Measurements from ENCODE around the gene MED31.

MED31 gene

DNA sequence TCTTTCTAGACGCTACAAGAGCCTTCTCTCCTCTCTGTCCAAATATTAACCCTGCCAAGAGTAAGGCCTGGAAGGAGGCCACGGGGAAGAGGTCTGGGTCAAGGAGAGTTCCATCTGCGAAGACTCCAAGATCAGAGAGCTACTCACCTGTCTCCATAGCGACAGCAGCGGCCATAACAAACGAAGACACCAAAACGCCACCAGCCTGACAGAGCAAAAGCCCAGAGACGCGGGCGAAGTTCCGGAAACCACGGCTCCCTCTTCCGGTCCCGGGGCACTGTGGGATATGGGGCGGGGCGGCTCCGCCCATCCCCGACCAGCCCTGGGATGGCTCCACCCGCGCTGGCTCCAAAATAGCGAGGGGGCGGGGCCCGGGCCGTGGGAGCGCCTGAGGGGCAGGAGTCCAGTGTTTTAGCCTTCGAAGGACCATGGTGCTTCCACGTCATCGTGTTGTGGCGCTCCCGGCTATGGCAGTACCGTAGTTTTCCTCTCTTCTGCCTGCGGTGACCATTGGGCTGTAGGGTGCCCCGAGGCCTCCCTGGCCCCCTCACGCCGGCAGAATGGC is at the start of gene MED31, which contains the start of gene C17orf100:
MED31 (minus strand) TSS at position 252 of the 565 bp plus-strand sequence; CDS start at position 175, 77 bp downstream.
C17orf100 (plus strand) TSS at position 409 of the 565 bp plus-strand sequence; CDS start at position 561, 152 bp downstream.
- no peak for TF ChIP-seq GATA2 (IDR thresholded peaks at IDR 0.05; ENCODE audit: low read depth, low read length)
- TF ChIP-seq GATA3 (IDR thresholded peaks at IDR 0.05; ENCODE audit: low read depth, low read length), result no peak

DNA sequence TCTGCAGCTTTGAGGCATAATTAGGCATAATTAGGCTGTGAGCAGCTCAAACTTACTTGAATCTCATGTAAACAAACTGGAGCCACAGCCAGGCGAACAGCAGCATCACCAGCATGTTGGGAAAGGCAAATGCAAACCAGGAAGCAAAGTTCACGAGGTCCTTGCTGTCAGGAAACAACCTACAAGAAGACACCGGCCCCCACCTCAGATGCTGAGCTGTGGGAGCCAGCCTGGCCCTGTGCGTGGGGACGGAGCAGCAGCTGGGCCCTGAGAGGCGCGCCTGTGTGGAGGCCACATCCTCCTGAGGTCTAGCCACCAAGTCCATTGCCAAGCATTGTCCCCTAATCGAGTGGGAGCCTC is 49.5 kb upstream of the MED31 start:
- TF ChIP-seq GATA3 (IDR thresholded peaks at IDR 0.05; ENCODE audit: low read depth, low read length) (no peak), GATA2 (IDR thresholded peaks at IDR 0.05; ENCODE audit: low read depth, low read length) (no peak)

GRCh38 chr17:6699997-6700947 is 48.9 kb upstream of the MED31 start:
- TF ChIP-seq GATA2 (IDR thresholded peaks at IDR 0.05; ENCODE audit: low read depth, low read length) (no peak), GATA3 (IDR thresholded peaks at IDR 0.05; ENCODE audit: low read depth, low read length) (no peak)

- TF ChIP-seq GATA3 (IDR thresholded peaks at IDR 0.05; ENCODE audit: low read depth, low read length) (no peak), GATA2 (IDR thresholded peaks at IDR 0.05; ENCODE audit: low read depth, low read length) (no peak)
Observed at GRCh38 chr17:6698004-6698403, 46.6 kb upstream of the MED31 start.

DNA sequence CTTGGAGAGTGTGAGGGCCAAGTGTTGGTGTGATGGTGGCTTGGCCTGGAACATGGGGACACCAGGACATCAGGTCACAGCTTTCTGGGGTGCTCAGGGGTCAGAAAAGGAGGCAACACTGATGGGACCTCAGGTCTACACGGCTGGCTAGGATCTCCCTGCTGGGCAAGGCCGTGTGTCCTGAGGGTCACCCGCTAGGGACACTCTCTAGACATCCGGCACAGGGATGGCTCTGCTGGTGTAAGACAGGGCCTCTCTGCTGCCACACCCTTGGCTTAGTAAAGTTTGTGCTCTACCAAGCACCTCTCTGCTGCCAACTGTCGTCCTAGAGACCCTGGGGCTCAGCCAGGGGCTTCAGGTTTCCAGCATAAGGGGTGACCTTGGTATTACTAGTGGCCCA is 45.5 kb upstream of the MED31 start:
- TF ChIP-seq GATA3 (IDR thresholded peaks at IDR 0.05; ENCODE audit: low read depth, low read length) (no peak), GATA2 (IDR thresholded peaks at IDR 0.05; ENCODE audit: low read depth, low read length) (no peak)

- TF ChIP-seq GATA3 (IDR thresholded peaks at IDR 0.05; ENCODE audit: low read depth, low read length), result no peak
- no peak for TF ChIP-seq GATA2 (IDR thresholded peaks at IDR 0.05; ENCODE audit: low read depth, low read length)
Observed at GRCh38 chr17:6695565-6695964, 44.2 kb upstream of the MED31 start.

DNA sequence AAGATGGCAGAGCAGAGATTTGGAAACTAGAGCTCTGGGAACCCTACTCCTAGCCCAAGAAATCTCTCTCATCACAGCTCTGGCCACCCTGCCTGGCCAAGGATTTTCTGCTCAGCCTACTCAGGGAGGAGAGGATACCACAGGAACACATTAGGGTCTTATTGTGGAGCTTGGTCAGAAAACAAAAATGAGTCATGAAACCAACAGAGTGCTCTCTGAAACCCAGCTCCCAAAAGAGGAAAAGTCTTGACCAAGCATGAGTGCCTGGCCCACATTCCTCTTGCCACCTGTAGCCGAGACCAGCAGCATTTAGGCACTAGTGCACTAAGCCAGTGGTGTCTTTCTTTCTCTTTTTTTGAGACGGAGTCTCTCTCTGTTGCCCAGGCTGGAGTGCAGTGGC is 43.6 kb upstream of the MED31 start:
- TF ChIP-seq GATA2 (IDR thresholded peaks at IDR 0.05; ENCODE audit: low read depth, low read length) (no peak), GATA3 (IDR thresholded peaks at IDR 0.05; ENCODE audit: low read depth, low read length) (no peak)

DNA sequence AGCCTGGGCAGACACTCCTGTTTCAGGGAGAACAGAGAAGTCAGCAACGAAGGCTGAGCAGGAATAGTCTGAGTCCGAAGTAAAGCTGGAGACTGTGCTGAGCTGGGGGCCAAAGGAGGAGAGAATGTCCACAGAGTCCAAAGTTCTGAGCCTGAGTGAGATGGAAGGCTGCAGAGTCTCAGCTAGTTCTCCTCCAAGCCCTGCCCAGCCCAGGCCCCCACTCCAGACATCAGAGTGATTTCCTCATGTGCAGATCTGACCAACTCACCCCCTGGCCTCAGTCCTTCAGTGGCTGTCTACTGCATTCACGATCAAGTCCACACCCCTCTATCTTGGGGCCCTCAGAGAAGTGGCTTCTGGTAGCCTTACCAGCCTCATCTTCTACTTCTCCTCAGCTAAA is 40.1 kb upstream of the MED31 start:
- no peak for TF ChIP-seq GATA3 (IDR thresholded peaks at IDR 0.05; ENCODE audit: low read depth, low read length)
- no peak for TF ChIP-seq GATA2 (IDR thresholded peaks at IDR 0.05; ENCODE audit: low read depth, low read length)

DNA sequence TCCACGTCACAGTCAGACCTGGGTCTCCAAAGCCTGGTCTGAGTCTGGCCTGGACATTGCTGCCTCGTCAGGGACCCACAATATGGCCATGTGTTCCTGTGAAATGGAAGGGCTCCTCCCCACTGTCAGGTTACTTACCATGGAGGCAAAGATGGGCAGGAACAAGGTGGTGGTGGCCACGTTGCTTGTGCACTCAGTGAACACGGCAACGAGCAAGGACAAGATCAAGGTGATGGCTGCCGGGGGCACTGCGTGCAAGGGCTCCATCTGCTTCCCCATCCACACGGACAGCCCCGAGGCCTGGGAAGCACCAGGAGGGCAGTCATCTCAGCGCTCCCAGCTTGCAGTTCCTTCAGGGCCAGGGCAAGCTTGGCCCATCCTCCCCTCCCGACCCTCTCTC is 39.2 kb upstream of the MED31 start:
- TF ChIP-seq GATA3 (IDR thresholded peaks at IDR 0.05; ENCODE audit: low read depth, low read length), result no peak
- TF ChIP-seq GATA2 (IDR thresholded peaks at IDR 0.05; ENCODE audit: low read depth, low read length), result no peak

DNA sequence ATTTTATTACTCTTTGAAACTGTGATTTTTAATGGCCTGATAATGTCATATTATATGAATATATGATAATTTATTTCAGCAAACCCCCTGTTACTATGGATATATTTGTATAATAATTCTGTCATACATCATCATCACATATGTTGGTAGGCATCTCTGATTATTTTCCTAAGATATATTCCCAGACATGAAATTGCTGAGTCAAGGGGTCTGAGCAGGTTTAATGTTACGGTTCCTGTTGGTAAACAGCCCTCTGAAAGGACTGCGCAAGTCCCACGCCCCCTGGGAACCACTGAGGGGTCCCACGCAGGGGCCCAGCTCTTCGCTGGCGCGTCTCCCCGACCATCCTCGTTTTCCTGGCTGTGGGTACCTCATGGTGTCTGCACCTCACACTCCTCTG is 37.5 kb upstream of the MED31 start:
- no peak for TF ChIP-seq GATA3 (IDR thresholded peaks at IDR 0.05; ENCODE audit: low read depth, low read length)
- TF ChIP-seq GATA2 (IDR thresholded peaks at IDR 0.05; ENCODE audit: low read depth, low read length), result no peak

DNA sequence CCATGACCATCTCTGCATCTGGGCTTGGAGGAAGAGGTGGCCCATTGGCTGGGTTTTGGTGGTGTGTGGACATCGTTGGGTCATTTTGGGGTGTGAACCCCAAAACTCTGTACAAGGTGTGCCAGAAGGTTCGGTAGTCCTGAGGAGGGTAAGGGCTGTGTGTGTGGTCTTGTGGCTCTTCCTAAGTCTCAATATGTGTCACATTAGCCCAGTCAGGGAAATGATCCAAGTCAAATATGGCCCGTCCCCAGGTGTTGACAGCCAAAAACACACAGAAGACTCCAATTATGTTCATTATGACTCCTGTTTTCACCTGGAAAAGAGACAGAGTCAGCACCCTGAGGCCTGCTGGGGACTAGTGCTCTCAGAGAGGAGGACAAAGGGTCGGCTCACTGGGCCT is 34.6 kb upstream of the MED31 start:
- TF ChIP-seq GATA3 (IDR thresholded peaks at IDR 0.05; ENCODE audit: low read depth, low read length), result no peak
- TF ChIP-seq GATA2 (IDR thresholded peaks at IDR 0.05; ENCODE audit: low read depth, low read length), result no peak

GRCh38 chr17:6684881-6685767 is 33.7 kb upstream of the MED31 start:
- TF ChIP-seq GATA3 (IDR thresholded peaks at IDR 0.05; ENCODE audit: low read depth, low read length) (no peak), GATA2 (IDR thresholded peaks at IDR 0.05; ENCODE audit: low read depth, low read length) (no peak)

DNA sequence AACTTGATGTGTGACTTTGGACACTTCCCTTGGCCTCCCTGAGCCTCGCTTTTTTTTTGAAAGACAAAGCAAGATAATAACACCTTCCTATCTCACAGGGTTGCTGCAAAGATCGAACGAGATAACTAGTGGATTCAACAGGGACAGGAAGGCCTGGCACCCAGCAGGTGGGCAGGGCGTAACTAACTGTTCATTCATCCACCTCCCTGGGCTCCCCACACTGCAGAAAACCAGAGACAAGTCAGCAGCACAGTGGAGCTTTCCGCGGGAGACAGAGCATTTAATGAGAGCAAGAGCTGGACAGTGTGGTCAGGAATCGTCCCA is 33.0 kb upstream of the MED31 start:
- no peak for TF ChIP-seq GATA2 (IDR thresholded peaks at IDR 0.05; ENCODE audit: low read depth, low read length)
- TF ChIP-seq GATA3 (IDR thresholded peaks at IDR 0.05; ENCODE audit: low read depth, low read length), result no peak

Measured in SH-SY5Y (cell line).